Thymus (tissue), 11 donors: ENCODE results near the gene MOB2. TPM values are rescaled to one million over a fixed set of nuclear protein-coding genes. Genes with fewer than 3 reads are reported as not detected.

ENCODE experiments used
- DNase-seq, 9 donors: peaks; one replicate each; pipeline ENCODE4 v3.0.0-alpha.2; 2013; ENCODE audit warnings: low spot score in 9 of 9, low read depth in 6 of 9, missing footprints in 1 of 9
- H3K27ac ChIP-seq, 2 donors: one replicate each; pipeline ENCODE4 v1.5.1; 2013; ENCODE audit warnings: control low read depth in 1 of 2, low read depth in 1 of 2, low read length in 1 of 2, mild to moderate bottlenecking in 1 of 2, moderate library complexity in 1 of 2
- H3K27me3 ChIP-seq, 2 donors: one replicate each; pipeline ENCODE4 v1.5.1; 2013; ENCODE audit warnings: low read length in 1 of 2; ENCODE audit not compliant: control insufficient read depth in 2 of 2, insufficient read depth in 1 of 2
- H3K36me3 ChIP-seq, 2 donors: one replicate each; pipeline ENCODE4 v1.5.1; 2013; ENCODE audit warnings: low read length in 1 of 2, mild to moderate bottlenecking in 1 of 2, moderate library complexity in 1 of 2; ENCODE audit not compliant: control insufficient read depth in 2 of 2, insufficient read depth in 2 of 2
- H3K4me1 ChIP-seq, 2 donors: one replicate each; pipeline ENCODE4 v1.5.1; 2013; ENCODE audit warnings: low read length in 2 of 2; ENCODE audit not compliant: control insufficient read depth in 2 of 2, insufficient read depth in 2 of 2
- H3K4me3 ChIP-seq, 2 donors: one replicate each; pipeline ENCODE4 v1.5.1; 2013; ENCODE audit warnings: low read length in 2 of 2, control low read depth in 1 of 2, mild to moderate bottlenecking in 1 of 2
- H3K9me3 ChIP-seq, 2 donors: one replicate each; pipeline ENCODE4 v1.5.1; 2013; ENCODE audit warnings: low read length in 1 of 2, mild to moderate bottlenecking in 1 of 2; ENCODE audit not compliant: control insufficient read depth in 2 of 2, insufficient read depth in 1 of 2
- WGBS: extraction: QIAGEN DNeasy Blood & Tissue Kit; methylation state at CpG from one replicate; pipeline ENCODE4 v1.1.7; 2013; 5-methylcytosine and 5-hydroxymethylcytosine counted together
- polyA plus RNA-seq: library from polyadenylated mRNA; stranded (reverse); fragments of 200-250 nt; gene quantifications from one replicate; pipeline ENCODE4 v1.2.3, GENCODE V29; 2013
- total RNA-seq: library from RNA; stranded (reverse); fragments of 120-200 nt; gene quantifications from one replicate; pipeline ENCODE4 v1.2.4, GENCODE V29; 2013
- donor health status: healthy.

MOB2 gene
- total and polyA plus RNA-seq, 2 donors, result 34.0 to 46.5 TPM

GRCh38 chr11:1485504-1485885 is 1.1 kb downstream of the MOB2 start:
- Histone ChIP-seq H3K27me3 (no peaks in the 10 kb centered on the region), H3K36me3 (peaks cover 4 to 12% of the 10 kb centered on the region in 2 donors), H3K9me3 (no peaks in the 10 kb centered on the region), H3K4me1 (peaks cover 0 to 7% of the 10 kb centered on the region in 2 donors), H3K4me3 (no peak overlapping the region), H3K27ac (no peak overlapping the region)
- DNase-seq, result no peak
- WGBS, result 92% methylated on average over 17 of the region's 17 CpGs

GRCh38 chr11:1484695-1485503 is 1.7 kb downstream of the MOB2 start:
- no peaks in the 10 kb centered on the region for H3K27me3 ChIP-seq
- H3K36me3 ChIP-seq, result peaks cover 7 to 18% of the 10 kb centered on the region in 2 donors
- H3K4me3 ChIP-seq, result no peak overlapping the region
- peaks cover 0 to 7% of the 10 kb centered on the region in 2 donors for H3K4me1 ChIP-seq
- no peak for DNase-seq
- 96% methylated on average over 20 of the region's 20 CpGs for WGBS
- H3K27ac ChIP-seq, result no peak overlapping the region
- H3K9me3 ChIP-seq, result no peaks in the 10 kb centered on the region

GRCh38 chr11:1484061-1484671 is 2.4 kb downstream of the MOB2 start:
- Histone ChIP-seq H3K27ac (no peak overlapping the region), H3K4me3 (no peak overlapping the region), H3K9me3 (no peaks in the 10 kb centered on the region), H3K27me3 (no peaks in the 10 kb centered on the region), H3K4me1 (peaks cover 0 to 7% of the 10 kb centered on the region in 2 donors), H3K36me3 (peaks cover 14 to 26% of the 10 kb centered on the region in 2 donors)
- WGBS, result 95% methylated on average over 17 of the region's 17 CpGs
- DNase-seq, result no peak

GRCh38 chr11:1483445-1483961 is 3.1 kb downstream of the MOB2 start:
- Histone ChIP-seq H3K36me3 (peaks cover 20 to 32% of the 10 kb centered on the region in 2 donors), H3K27ac (no peak overlapping the region), H3K27me3 (no peaks in the 10 kb centered on the region), H3K9me3 (no peaks in the 10 kb centered on the region), H3K4me3 (no peak overlapping the region), H3K4me1 (peaks cover 0 to 7% of the 10 kb centered on the region in 2 donors)
- 80% methylated on average over 6 of the region's 6 CpGs for WGBS
- no peak for DNase-seq

- no peak overlapping the region for H3K4me3 ChIP-seq
- no peak overlapping the region for H3K27ac ChIP-seq
- H3K27me3 ChIP-seq, result no peaks in the 10 kb centered on the region
- peaks cover 0 to 7% of the 10 kb centered on the region in 2 donors for H3K4me1 ChIP-seq
- H3K9me3 ChIP-seq, result no peaks in the 10 kb centered on the region
- WGBS, result 96% methylated on average over 32 of the region's 32 CpGs
- DNase-seq, result no peak
- H3K36me3 ChIP-seq, result peaks cover 24 to 38% of the 10 kb centered on the region in 2 donors
These were observed 3.8 kb downstream of the MOB2 start for GRCh38 chr11:1482581-1483444.

- H3K4me3 ChIP-seq, result no peak overlapping the region
- H3K9me3 ChIP-seq, result no peaks in the 10 kb centered on the region
- DNase-seq, result no peak
- H3K4me1 ChIP-seq, result peaks cover 0 to 5% of the 10 kb centered on the region in 2 donors
- no peaks in the 10 kb centered on the region for H3K27me3 ChIP-seq
- H3K36me3 ChIP-seq, result peaks cover 27 to 46% of the 10 kb centered on the region in 2 donors
- WGBS, result 97% methylated on average over 16 of the region's 16 CpGs
- H3K27ac ChIP-seq, result no peak overlapping the region
These were observed 4.6 kb downstream of the MOB2 start for GRCh38 chr11:1481861-1482441.

GRCh38 chr11:1481483-1481825 is 5.1 kb downstream of the MOB2 start:
- no peak for DNase-seq
- Histone ChIP-seq H3K9me3 (no peaks in the 10 kb centered on the region), H3K27ac (no peak overlapping the region), H3K4me1 (peaks cover 0 to 4% of the 10 kb centered on the region in 2 donors), H3K27me3 (no peaks in the 10 kb centered on the region), H3K4me3 (no peak overlapping the region), H3K36me3 (peaks cover 30 to 47% of the 10 kb centered on the region in 2 donors)
- WGBS, result 95% methylated on average over 2 of the region's 2 CpGs

GRCh38 chr11:1480555-1481482 is 5.8 kb downstream of the MOB2 start:
- no peaks in the 10 kb centered on the region for H3K27me3 ChIP-seq
- 97% methylated on average over 36 of the region's 36 CpGs for WGBS
- H3K4me3 ChIP-seq, result no peak overlapping the region
- no peaks in the 10 kb centered on the region for H3K9me3 ChIP-seq
- no peaks in the 10 kb centered on the region for H3K4me1 ChIP-seq
- DNase-seq, result no peak
- H3K36me3 ChIP-seq, result peaks cover 31 to 50% of the 10 kb centered on the region in 2 donors
- H3K27ac ChIP-seq, result no peak overlapping the region
